Head of caudate nucleus (tissue), 42 donors: ENCODE data around the gene SUMF1.

ENCODE experiments used
- DNase-seq, 42 donors: peaks; one replicate each; pipeline versions ENCODE4 v3.0.0 to v3.0.0-alpha.2; 2020 to 2021; ENCODE audit warnings: mixed read lengths in 7 of 42
- intact Hi-C: fragments of 100-400 bp; cut with DNase I; formaldehyde crosslinking; loops from one replicate; pipeline ENCODE4 v1.15.0; 2022

SUMF1 gene

DNA sequence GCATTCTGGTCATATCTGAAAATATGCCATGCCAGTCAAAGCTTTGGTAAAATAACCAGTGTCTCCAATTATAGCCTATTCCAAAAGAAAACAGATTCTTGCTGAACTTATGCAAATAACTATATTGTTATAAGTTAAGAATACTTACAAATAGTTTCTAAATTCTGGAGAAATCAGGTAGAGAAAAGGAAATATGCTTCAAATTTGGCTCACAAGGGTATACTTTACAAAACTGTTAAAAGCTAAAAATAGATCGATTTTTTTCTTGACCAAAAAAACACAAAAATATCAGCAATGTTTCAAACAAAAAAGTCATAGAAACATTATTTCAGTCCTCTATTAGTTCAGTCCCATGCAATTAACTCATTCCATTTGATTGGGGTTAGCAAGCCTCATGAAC lies 140.2 kb downstream of the SUMF1 start:
- intact Hi-C loops, result no loop called here
- DNase-seq, result no peak

DNA sequence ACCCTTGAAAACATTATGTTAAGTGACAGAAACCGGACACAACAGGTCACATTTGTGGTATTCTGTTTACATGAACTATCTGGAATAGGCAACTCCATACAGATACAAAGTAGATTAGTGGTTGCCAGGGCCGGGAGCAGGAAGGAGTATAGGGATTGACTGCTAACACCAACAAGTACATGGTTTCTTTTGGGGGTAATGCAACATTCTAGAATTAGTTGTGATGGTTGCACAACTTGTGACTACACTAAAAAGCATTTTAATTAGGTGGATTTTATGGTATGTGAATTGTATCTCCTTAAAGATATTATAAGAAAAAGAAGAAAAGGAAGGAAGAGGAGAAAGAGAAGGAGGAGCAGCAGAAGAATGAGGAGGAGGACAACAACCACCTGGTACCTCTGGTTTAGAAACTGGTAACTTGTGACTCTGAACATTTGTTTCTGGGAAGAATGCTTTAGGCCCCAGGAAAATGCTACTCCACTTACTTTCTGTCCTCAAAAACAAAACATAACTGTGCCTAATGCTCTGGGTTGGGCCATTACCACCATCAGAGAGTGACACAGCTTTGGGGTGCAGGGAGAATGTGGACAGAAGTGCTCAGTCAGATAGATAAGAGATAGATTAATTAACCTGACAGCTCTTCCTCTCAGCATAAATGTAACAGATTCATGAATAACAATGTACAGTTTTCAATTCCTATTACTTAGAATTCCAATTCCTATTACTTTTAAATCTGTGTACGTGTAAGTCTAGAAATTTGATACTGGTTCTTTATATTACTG lies 143.6 kb downstream of the SUMF1 start:
- no peak for DNase-seq
- intact Hi-C loops, result no loop called here

DNA sequence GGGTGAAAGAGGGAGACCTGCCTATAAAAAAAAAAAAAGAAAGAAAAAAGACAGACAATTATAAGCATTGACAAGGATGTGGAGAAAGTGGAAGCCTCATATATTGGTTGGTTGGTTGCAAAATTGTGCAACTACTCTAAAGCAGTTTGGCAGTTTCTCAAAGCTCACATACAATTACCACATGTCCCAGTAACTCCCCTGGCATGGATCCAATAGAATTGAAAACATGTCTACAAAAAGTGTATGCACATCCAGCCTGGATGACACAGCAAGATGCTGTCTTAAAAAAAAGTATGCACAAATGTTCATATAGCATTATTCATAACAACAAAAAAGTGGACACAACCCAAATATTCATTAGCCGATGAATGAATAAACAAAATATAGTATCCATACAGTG lies 144.4 kb downstream of the SUMF1 start:
- DNase-seq, result no peak
- intact Hi-C loops, result no loop called here

- DNase-seq, result no peak
- intact Hi-C loops, result no loop called here
Measured at GRCh38 chr3:4321732-4322131, 145.3 kb downstream of the SUMF1 start.

- intact Hi-C loops, result no loop called here
- no peak for DNase-seq
Measured at GRCh38 chr3:4320096-4320911, 146.8 kb downstream of the SUMF1 start.

- no peak for DNase-seq
- intact Hi-C loops, result no loop called here
Measured at GRCh38 chr3:4314688-4315087, 152.4 kb downstream of the SUMF1 start.

- intact Hi-C loops, result no loop called here
- no peak for DNase-seq
Measured at GRCh38 chr3:4313606-4314293, 153.3 kb downstream of the SUMF1 start.

DNA sequence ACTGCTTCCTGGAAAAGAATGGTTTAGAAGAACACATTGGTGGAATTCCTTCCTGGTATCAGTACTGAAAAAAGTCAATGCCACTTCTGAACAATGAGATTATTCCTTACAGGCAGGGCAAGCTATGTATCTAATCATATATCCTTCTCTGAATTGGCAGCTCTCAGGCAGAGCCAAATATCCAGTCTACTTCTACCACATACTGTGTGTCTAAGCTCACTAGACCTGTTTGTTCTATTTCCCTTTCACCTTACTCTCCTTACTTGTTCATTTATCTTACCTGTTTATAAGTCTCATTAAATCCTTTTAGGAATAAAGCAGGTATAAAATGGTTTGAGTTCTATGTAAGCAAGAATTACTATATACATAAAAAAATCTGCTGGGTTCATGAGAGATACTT lies 155.6 kb downstream of the SUMF1 start:
- DNase-seq, result no peak
- intact Hi-C loops, result no loop called here
